Measurements from ENCODE around the gene SGSM1.
A peak's percentile ranks its signal among the peaks of the same experiment; 100 is the strongest.

The SGSM1 gene

GRCh38 chr22:24928322-24928721, 122.3 kb downstream of the SGSM1 start:
- Histone ChIP-seq H3K27me3 (ENCODE audit: control insufficient read depth, insufficient read depth, low read length) (no peaks in the 10 kb centered on the region), H3K36me3 (ENCODE audit: control insufficient read depth, insufficient read depth, low read length) (no peaks in the 10 kb centered on the region), H3K4me2 (ENCODE audit: low read length) (no peak overlapping the region), H3K4me1 (no peaks in the 10 kb centered on the region), H3K27ac (no peak overlapping the region), H3K9me3 (ENCODE audit: control insufficient read depth, low read length) (no peaks in the 10 kb centered on the region), H3K79me2 (no peaks in the 10 kb centered on the region), H2AFZ (no peak overlapping the region), H3K9ac (no peak overlapping the region), H3K4me3 (ENCODE audit: low read depth, low read length) (no peak overlapping the region)
- TF ChIP-seq CTCF (IDR thresholded peaks at IDR 0.05), result no peak

- H3K27ac ChIP-seq, result no peak overlapping the region
- no peak overlapping the region for H3K9ac ChIP-seq
- TF ChIP-seq CTCF (IDR thresholded peaks at IDR 0.05), result no peak
- H3K79me2 ChIP-seq, result no peaks in the 10 kb centered on the region
- H3K36me3 ChIP-seq (ENCODE audit: control insufficient read depth, insufficient read depth, low read length), result no peaks in the 10 kb centered on the region
- H3K9me3 ChIP-seq (ENCODE audit: control insufficient read depth, low read length), result no peaks in the 10 kb centered on the region
- H3K4me1 ChIP-seq, result no peaks in the 10 kb centered on the region
- H3K4me3 ChIP-seq (ENCODE audit: low read depth, low read length), result no peak overlapping the region
- H2AFZ ChIP-seq, result no peak overlapping the region
- H3K4me2 ChIP-seq (ENCODE audit: low read length), result no peak overlapping the region
- H3K27me3 ChIP-seq (ENCODE audit: control insufficient read depth, insufficient read depth, low read length), result no peaks in the 10 kb centered on the region
These were observed 124.7 kb downstream of the SGSM1 start for GRCh38 chr22:24930678-24931077.

- Histone ChIP-seq H3K4me1 (no peaks in the 10 kb centered on the region), H3K9ac (no peak overlapping the region), H2AFZ (no peak overlapping the region), H3K4me3 (ENCODE audit: low read depth, low read length) (no peak overlapping the region), H3K79me2 (no peaks in the 10 kb centered on the region), H3K36me3 (ENCODE audit: control insufficient read depth, insufficient read depth, low read length) (no peaks in the 10 kb centered on the region), H3K9me3 (ENCODE audit: control insufficient read depth, low read length) (no peaks in the 10 kb centered on the region), H3K27me3 (ENCODE audit: control insufficient read depth, insufficient read depth, low read length) (no peaks in the 10 kb centered on the region), H3K27ac (no peak overlapping the region), H3K4me2 (ENCODE audit: low read length) (no peak overlapping the region)
- no peak for TF ChIP-seq CTCF (IDR thresholded peaks at IDR 0.05)
These were observed 129.9 kb downstream of the SGSM1 start for GRCh38 chr22:24935771-24936483.

GRCh38 chr22:24937114-24937513, 131.1 kb downstream of the SGSM1 start:
- H3K9ac ChIP-seq, result no peak overlapping the region
- no peak overlapping the region for H2AFZ ChIP-seq
- TF ChIP-seq CTCF (IDR thresholded peaks at IDR 0.05), result no peak
- H3K4me1 ChIP-seq, result no peaks in the 10 kb centered on the region
- no peak overlapping the region for H3K4me2 ChIP-seq (ENCODE audit: low read length)
- H3K79me2 ChIP-seq, result no peaks in the 10 kb centered on the region
- no peak overlapping the region for H3K27ac ChIP-seq
- H3K27me3 ChIP-seq (ENCODE audit: control insufficient read depth, insufficient read depth, low read length), result no peaks in the 10 kb centered on the region
- H3K9me3 ChIP-seq (ENCODE audit: control insufficient read depth, low read length), result no peaks in the 10 kb centered on the region
- H3K4me3 ChIP-seq (ENCODE audit: low read depth, low read length), result no peak overlapping the region
- no peaks in the 10 kb centered on the region for H3K36me3 ChIP-seq (ENCODE audit: control insufficient read depth, insufficient read depth, low read length)

GRCh38 chr22:24938741-24939341, 132.8 kb downstream of the SGSM1 start:
- no peaks in the 10 kb centered on the region for H3K27me3 ChIP-seq (ENCODE audit: control insufficient read depth, insufficient read depth, low read length)

More at GRCh38 chr22:24938741-24939341, 132.8 kb downstream of the SGSM1 start:
- Histone ChIP-seq H3K36me3 (ENCODE audit: control insufficient read depth, insufficient read depth, low read length) (no peaks in the 10 kb centered on the region), H3K27ac (no peak overlapping the region), H3K79me2 (no peaks in the 10 kb centered on the region), H2AFZ (no peak overlapping the region), H3K4me2 (ENCODE audit: low read length) (no peak overlapping the region), H3K9ac (no peak overlapping the region), H3K9me3 (ENCODE audit: control insufficient read depth, low read length) (no peaks in the 10 kb centered on the region), H3K4me1 (peaks cover 4% of the 10 kb centered on the region), H3K4me3 (ENCODE audit: low read depth, low read length) (no peak overlapping the region)
- TF ChIP-seq CTCF (IDR thresholded peaks at IDR 0.05), result peak; percentile 47
